H1 (cell line): ENCODE data around the gene TMEM176B. TPM values are rescaled to one million over a fixed set of nuclear protein-coding genes. Genes with fewer than 3 reads are reported as not detected.

Experiments
- CTCF ChIA-PET: fragments of 300-600 bp; sonication (Branson Sonifier 250); formaldehyde crosslinking; loops from one replicate; lab custom pipeline; 2021; ENCODE audit not compliant: partially characterized antibody; lab: Charles Lee
- POLR2A ChIA-PET: fragments of 300-600 bp; sonication (Branson Sonifier 250); formaldehyde crosslinking; loops from one replicate; lab custom pipeline; 2021; ENCODE audit warnings: inconsistent platforms; ENCODE audit not compliant: partially characterized antibody; lab: Charles Lee
- DNase-seq, 2 experiments: peaks; one replicate each; pipeline versions ENCODE4 v3.0.0 to v3.0.0-alpha.2; 2010 to 2022; ENCODE audit warnings: low spot score in 2 of 2, low read depth in 1 of 2, mixed read lengths in 1 of 2
- FAIRE-seq: peaks from 2 replicates; lab custom pipeline; 2011; peaks lifted over from hg19 to GRCh38; lab: Jason Lieb, UNC
- H2AFZ ChIP-seq: 2 replicates; pipeline ENCODE4 v1.8.1; 2012; ENCODE audit warnings: low read length, inconsistent platforms
- H2AK5ac ChIP-seq: 2 replicates; pipeline ENCODE4 v1.6.1; 2013; ENCODE audit warnings: low read depth, low read length
- H2BK120ac ChIP-seq: replicated peaks from 2 replicates; pipeline ENCODE3; 2013; ENCODE audit warnings: low read depth, low read length, inconsistent platforms
- H2BK12ac ChIP-seq: 2 replicates; pipeline ENCODE4 v1.6.1; 2013; ENCODE audit warnings: low read depth, low read length
- H2BK15ac ChIP-seq: 2 replicates; pipeline ENCODE4 v1.6.1; 2013; ENCODE audit warnings: low read length
- H2BK20ac ChIP-seq: 2 replicates; pipeline ENCODE4 v1.6.1; 2013; ENCODE audit warnings: low read length
- H2BK5ac ChIP-seq: 2 replicates; pipeline ENCODE4 v1.6.1; 2013; ENCODE audit warnings: low read depth, low read length
- H3K14ac ChIP-seq: 2 replicates; pipeline ENCODE4 v1.6.1; 2013; ENCODE audit warnings: inconsistent platforms; ENCODE audit not compliant: insufficient read length
- H3K18ac ChIP-seq: 2 replicates; pipeline ENCODE4 v1.6.1; 2013; ENCODE audit warnings: low read length; ENCODE audit errors: extremely low read depth
- H3K23ac ChIP-seq: 2 replicates; pipeline ENCODE4 v1.6.1; 2013; ENCODE audit warnings: inconsistent platforms; ENCODE audit not compliant: insufficient read length
- H3K23me2 ChIP-seq: 2 replicates; pipeline ENCODE4 v1.6.1; 2013; ENCODE audit warnings: low read depth, low read length
- H3K27ac ChIP-seq: 2 replicates; pipeline ENCODE4 v1.6.1; 2011; ENCODE audit warnings: low read depth, low read length, inconsistent platforms
- H3K27me3 ChIP-seq, 4 experiments: replicated peaks in 1 of 4; 1 replicate in 1 of 4; 2 replicates in 3 of 4; pipeline versions ENCODE4 v1.6.1 to v1.8.1; 2011 to 2013; ENCODE audit warnings: low read length in 3 of 4, mild to moderate bottlenecking in 3 of 4, inconsistent platforms in 2 of 4, mixed read lengths in 2 of 4, moderate library complexity in 1 of 4; ENCODE audit not compliant: control insufficient read depth in 3 of 4, insufficient read depth in 3 of 4; ENCODE audit errors: extremely low read depth in 1 of 4
- H3K36me3 ChIP-seq, 4 experiments: 2 replicates each; pipeline versions ENCODE4 v1.6.1 to v1.8.1; 2011 to 2013; ENCODE audit warnings: mild to moderate bottlenecking in 4 of 4, low read length in 3 of 4, moderate library complexity in 2 of 4, control low read depth in 1 of 4, inconsistent platforms in 1 of 4; ENCODE audit not compliant: insufficient read depth in 4 of 4, control insufficient read depth in 2 of 4
- H3K4ac ChIP-seq: replicated peaks from 2 replicates; pipeline ENCODE3; 2013; ENCODE audit warnings: low read length, low read depth, mixed read lengths, inconsistent platforms; ENCODE audit not compliant: insufficient read length
- H3K4me1 ChIP-seq, 4 experiments: replicated peaks in 1 of 4; 1 replicate in 1 of 4; 2 replicates in 3 of 4; pipeline versions ENCODE4 v1.6.1 to v1.8.1; 2011 to 2013; ENCODE audit warnings: low read length in 3 of 4, inconsistent platforms in 2 of 4, mixed read lengths in 1 of 4; ENCODE audit not compliant: insufficient read depth in 4 of 4, control insufficient read depth in 3 of 4
- H3K4me2 ChIP-seq, 2 experiments: 2 replicates each; pipeline versions ENCODE4 v1.6.1 to v1.8.1; 2011 to 2013; ENCODE audit warnings: low read depth in 2 of 2, low read length in 2 of 2, control low read depth in 1 of 2, inconsistent platforms in 1 of 2, mild to moderate bottlenecking in 1 of 2; ENCODE audit not compliant: insufficient read depth in 1 of 2
- H3K4me3 ChIP-seq, 4 experiments: fragments of 200-600, 300-600 bp in 1 of 4; sonication (generic), shearing (Covaris generic), sonication (Bioruptor Twin) in 1 of 4; 2 replicates each; pipeline versions ENCODE4 v1.5.1 to v1.8.1; 2011 to 2016; ENCODE audit warnings: low read length in 4 of 4, low read depth in 3 of 4, control low read depth in 2 of 4, inconsistent platforms in 2 of 4, mild to moderate bottlenecking in 2 of 4, mixed read lengths in 1 of 4, moderate library complexity in 1 of 4; ENCODE audit not compliant: insufficient read depth in 2 of 4; ENCODE audit errors: extremely low read depth in 1 of 4
- H3K56ac ChIP-seq: replicated peaks from 2 replicates; pipeline ENCODE3; 2013; ENCODE audit warnings: low read depth, mild to moderate bottlenecking, mixed read lengths, low read length, inconsistent platforms; ENCODE audit not compliant: insufficient read length
- H3K79me1 ChIP-seq: 2 replicates; pipeline ENCODE4 v1.6.1; 2013; ENCODE audit warnings: low read depth, low read length, control low read depth
- H3K79me2 ChIP-seq, 2 experiments: 2 replicates each; pipeline versions ENCODE4 v1.6.1 to v1.8.1; 2012 to 2013; ENCODE audit warnings: low read length in 2 of 2, mild to moderate bottlenecking in 2 of 2, inconsistent platforms in 1 of 2; ENCODE audit not compliant: insufficient read depth in 2 of 2, control insufficient read depth in 1 of 2
- H3K9ac ChIP-seq, 4 experiments: replicated peaks in 1 of 4; 1 replicate in 1 of 4; 2 replicates in 3 of 4; pipeline versions ENCODE4 v1.6.1 to v1.8.1; 2011 to 2013; ENCODE audit warnings: low read depth in 3 of 4, low read length in 3 of 4, control low read depth in 2 of 4, mild to moderate bottlenecking in 2 of 4, moderate library complexity in 2 of 4, inconsistent platforms in 1 of 4; ENCODE audit errors: extremely low read depth in 1 of 4
- H3K9me3 ChIP-seq, 2 experiments: 2 replicates each; pipeline versions ENCODE4 v1.6.1 to v1.8.1; 2012 to 2013; ENCODE audit warnings: mild to moderate bottlenecking in 2 of 2, moderate library complexity in 2 of 2, control low read depth in 1 of 2, inconsistent platforms in 1 of 2, low read depth in 1 of 2, low read length in 1 of 2, mixed read lengths in 1 of 2; ENCODE audit not compliant: insufficient read depth in 2 of 2
- H4K20me1 ChIP-seq, 2 experiments: replicated peaks in 1 of 2; 2 replicates each; pipeline versions ENCODE3 to v1.8.1; 2011 to 2013; ENCODE audit warnings: inconsistent platforms in 2 of 2, low read length in 2 of 2, mild to moderate bottlenecking in 1 of 2; ENCODE audit not compliant: insufficient read depth in 2 of 2, control insufficient read depth in 1 of 2
- H4K5ac ChIP-seq: 2 replicates; pipeline ENCODE4 v1.6.1; 2013; ENCODE audit warnings: low read length, low read depth, mixed read lengths, inconsistent platforms; ENCODE audit not compliant: insufficient read length
- H4K8ac ChIP-seq: 2 replicates; pipeline ENCODE4 v1.8.0; 2013; ENCODE audit warnings: mild to moderate bottlenecking, moderate library complexity, low read length, inconsistent platforms; ENCODE audit not compliant: insufficient read depth; ENCODE audit errors: extremely low read depth
- H4K91ac ChIP-seq: replicated peaks from 2 replicates; pipeline ENCODE3; 2013; ENCODE audit warnings: low read length, mixed read lengths, inconsistent platforms; ENCODE audit not compliant: insufficient read length
- ATF2 ChIP-seq: IDR thresholded peaks from 2 replicates; pipeline ENCODE4 v1.6.1; 2012; ENCODE audit warnings: low read length, inconsistent platforms
- ATF3 ChIP-seq: IDR thresholded peaks from 2 replicates; pipeline ENCODE4 v1.6.1; 2011; ENCODE audit warnings: low read depth, mild to moderate bottlenecking, low read length; ENCODE audit not compliant: insufficient read depth
- KDM5A ChIP-seq: fragments of 200-600 bp; IDR thresholded peaks from 2 replicates; pipeline ENCODE4 v1.7.1; 2012; ENCODE audit warnings: mild to moderate bottlenecking, low read length, inconsistent platforms, mixed read lengths
- NRF1 ChIP-seq: IDR thresholded peaks from 2 replicates; pipeline ENCODE4 v1.6.1; 2011; ENCODE audit warnings: mild to moderate bottlenecking, low read depth, low read length, improper control_type of control experiment
- POU5F1 ChIP-seq: IDR thresholded peaks from 2 replicates; pipeline ENCODE4 v1.6.1; 2011; ENCODE audit warnings: low read depth, mild to moderate bottlenecking, low read length, moderate library complexity
- RAD21 ChIP-seq, 2 experiments: IDR thresholded peaks in 1 of 2; conservative IDR thresholded peaks in 1 of 2; 2 replicates each; pipeline ENCODE4 v1.6.1; 2011; ENCODE audit warnings: low read depth in 2 of 2, low read length in 2 of 2, improper control_type of control experiment in 1 of 2, inconsistent platforms in 1 of 2, mild to moderate bottlenecking in 1 of 2, moderate library complexity in 1 of 2
- RFX5 ChIP-seq: IDR thresholded peaks from 2 replicates; pipeline ENCODE4 v1.6.1; 2011; ENCODE audit warnings: low read depth, low read length, improper control_type of control experiment, borderline replicate concordance
- RNF2 ChIP-seq: fragments of 200-900, 300-1000 bp; sonication (generic); IDR thresholded peaks from 2 replicates; pipeline ENCODE4 v1.7.1; 2016; ENCODE audit warnings: borderline replicate concordance, low read depth, mild to moderate bottlenecking, antibody characterized with exemption, low read length; ENCODE audit not compliant: poor library complexity, severe bottlenecking; ENCODE audit errors: missing control alignments
- RXRA ChIP-seq: IDR thresholded peaks from 2 replicates; pipeline ENCODE4 v1.6.1; 2011; ENCODE audit warnings: low read depth, mild to moderate bottlenecking, low read length, moderate library complexity; ENCODE audit not compliant: insufficient read depth
- SIX5 ChIP-seq: IDR thresholded peaks from 2 replicates; pipeline ENCODE4 v1.6.1; 2011; ENCODE audit warnings: mild to moderate bottlenecking, low read depth, low read length
- WGBS, 2 experiments: shearing (Covaris generic) in 1 of 2; methylation state at CpG; one replicate each; pipeline versions ENCODE4 v1.1.6 to v1.1.7; 2013 to 2015; ENCODE audit warnings: low lambda C conversion rate in 2 of 2, mixed read lengths in 2 of 2, inconsistent platforms in 1 of 2, low coverage in 1 of 2, missing lambda C conversion rate in 1 of 2; ENCODE audit not compliant: insufficient replicate concordance in 2 of 2, insufficient coverage in 1 of 2, insufficient read length in 1 of 2; ENCODE audit errors: extremely low coverage in 1 of 2, missing lambda C conversion rate in 1 of 2; 5-methylcytosine and 5-hydroxymethylcytosine counted together
- polyA plus RNA-seq, 7 experiments: library from polyadenylated mRNA; depleted of rRNA in 3 of 7; stranded (reverse) in 5 of 7; unstranded in 2 of 7; fragments of >200 nt in 5 of 7; fragments of 200-250 nt in 2 of 7; gene quantifications; 1 replicate in 5 of 7; 2 replicates in 1 of 7; 4 replicates in 1 of 7; pipeline versions ENCODE4 v1.2.1 to v1.2.3, GENCODE V29; 2011 to 2013; ENCODE audit warnings: missing spikeins in 2 of 7, mixed read lengths in 2 of 7
- total RNA-seq: library from RNA; stranded (reverse); fragmentation: NEBNext Ultra II Directional; extraction: Animal tissue kit (Norgen Biotek cat#: 25700); gene quantifications from 2 replicates; pipeline ENCODE4 v1.2.1, GENCODE V29; 2021

TMEM176B gene
- total and polyA plus RNA-seq, 2 of the 8 experiments (the other 6 are each of a cell fraction or from before 2014, with no cell fraction given), result 1.2 to 2.1 TPM

- no peak overlapping the region for H3K14ac ChIP-seq
- no peak overlapping the region; the same call in 1 of the 2 replicates for H2AFZ ChIP-seq
- no peak overlapping the region for H4K8ac ChIP-seq
- no peaks in the 10 kb centered on the region for H4K20me1 ChIP-seq
- no peaks in the 10 kb centered on the region for H3K79me2 ChIP-seq
- H2BK20ac ChIP-seq, result no peak overlapping the region
- H3K9me3 ChIP-seq, result no peaks in the 10 kb centered on the region
- no peak overlapping the region for H3K4ac ChIP-seq
- no peaks in the 10 kb centered on the region for H3K79me1 ChIP-seq
- H3K18ac ChIP-seq, result no peak overlapping the region
- no peak for DNase-seq
- H3K56ac ChIP-seq, result no peak overlapping the region
- no peak for TF ChIP-seq SIX5
- TF ChIP-seq NRF1, result no peak
- TF ChIP-seq ATF2, result no peak
- no peak for TF ChIP-seq ATF3
- no peak for TF ChIP-seq POU5F1
- TF ChIP-seq KDM5A, result no peak
- TF ChIP-seq RXRA, result no peak
- no peak for TF ChIP-seq RFX5
- TF ChIP-seq RNF2, result no peak
- no peak for TF ChIP-seq RAD21 (IDR thresholded peaks at IDR 0.05 in 1 of 2, conservative IDR thresholded peaks at IDR 0.05 in 1 of 2; ENCODE audit: low read depth in 2 of 2, low read length in 2 of 2)
- TF ChIP-seq, all 59 proteins: peak for 0
- Histone ChIP-seq H2BK15ac (no peak overlapping the region), H2BK120ac (no peak overlapping the region), H3K27me3 (no peaks in the 10 kb centered on the region; a peak in 1 of 7 replicates), H2BK5ac (no peak overlapping the region), H3K23ac (no peak overlapping the region), H4K5ac (no peak overlapping the region), H3K4me3 (no peak overlapping the region), H2AK5ac (no peak overlapping the region), H3K23me2 (no peaks in the 10 kb centered on the region), H3K4me2 (no peak overlapping the region), H2BK12ac (no peak overlapping the region), H3K9ac (no peak overlapping the region), H3K36me3 (no peaks in the 10 kb centered on the region), H4K91ac (no peak overlapping the region), H3K4me1 (no peaks in the 10 kb centered on the region), H3K27ac (no peak overlapping the region)
- POLR2A ChIA-PET, result no interaction called here
- CTCF ChIA-PET, result interaction anchor here (0.7 to 1.2 kb wide), 4 partner anchors 15 to 217 kb away, joined by 3 to 5 read pairs (median 3); partner anchors contain the start of genes TMEM176A and TMEM176B
- FAIRE-seq, result no peak
- 89% methylated on average over 4 of the region's 4 CpGs; no CpG with 5 or more reads in 1 of the 2 experiments for WGBS, 2 experiments
Observed at GRCh38 chr7:150784954-150785353, 15.2 kb downstream of the TMEM176B start.
